GM12873 (cell line): Measurements from ENCODE around the gene RRAS2.

Experiments used
- TF ChIP-seq, protein P1 (sequence below): IDR thresholded peaks from 2 replicates; pipeline ENCODE4 v1.5.1; 2012; ENCODE audit warnings: low read depth, mild to moderate bottlenecking, moderate library complexity, low read length, control low read depth; ENCODE audit not compliant: insufficient read depth; ENCODE audit errors: missing control alignments

RRAS2 gene

DNA sequence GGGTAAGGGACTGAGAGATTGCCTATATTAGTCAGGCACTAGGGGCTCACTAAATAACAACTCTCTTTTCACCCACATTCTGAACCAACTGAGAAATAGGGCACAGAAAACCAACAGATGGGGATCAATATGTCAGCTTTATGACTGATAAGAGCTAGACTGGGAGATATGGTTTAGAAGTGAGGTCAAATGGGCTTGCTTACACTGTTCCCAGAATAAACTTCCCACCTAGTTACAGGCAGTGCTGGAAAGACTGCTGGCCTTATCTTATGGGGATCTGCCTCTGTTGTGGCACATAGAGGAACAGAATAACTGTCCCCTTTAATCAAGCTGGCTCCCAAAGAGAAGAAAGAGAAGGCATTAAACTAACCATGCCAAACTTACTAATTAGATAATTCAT lies 10.6 kb upstream of the RRAS2 start:
- TF ChIP-seq, protein P1, sequence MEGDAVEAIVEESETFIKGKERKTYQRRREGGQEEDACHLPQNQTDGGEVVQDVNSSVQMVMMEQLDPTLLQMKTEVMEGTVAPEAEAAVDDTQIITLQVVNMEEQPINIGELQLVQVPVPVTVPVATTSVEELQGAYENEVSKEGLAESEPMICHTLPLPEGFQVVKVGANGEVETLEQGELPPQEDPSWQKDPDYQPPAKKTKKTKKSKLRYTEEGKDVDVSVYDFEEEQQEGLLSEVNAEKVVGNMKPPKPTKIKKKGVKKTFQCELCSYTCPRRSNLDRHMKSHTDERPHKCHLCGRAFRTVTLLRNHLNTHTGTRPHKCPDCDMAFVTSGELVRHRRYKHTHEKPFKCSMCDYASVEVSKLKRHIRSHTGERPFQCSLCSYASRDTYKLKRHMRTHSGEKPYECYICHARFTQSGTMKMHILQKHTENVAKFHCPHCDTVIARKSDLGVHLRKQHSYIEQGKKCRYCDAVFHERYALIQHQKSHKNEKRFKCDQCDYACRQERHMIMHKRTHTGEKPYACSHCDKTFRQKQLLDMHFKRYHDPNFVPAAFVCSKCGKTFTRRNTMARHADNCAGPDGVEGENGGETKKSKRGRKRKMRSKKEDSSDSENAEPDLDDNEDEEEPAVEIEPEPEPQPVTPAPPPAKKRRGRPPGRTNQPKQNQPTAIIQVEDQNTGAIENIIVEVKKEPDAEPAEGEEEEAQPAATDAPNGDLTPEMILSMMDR = no peak

DNA sequence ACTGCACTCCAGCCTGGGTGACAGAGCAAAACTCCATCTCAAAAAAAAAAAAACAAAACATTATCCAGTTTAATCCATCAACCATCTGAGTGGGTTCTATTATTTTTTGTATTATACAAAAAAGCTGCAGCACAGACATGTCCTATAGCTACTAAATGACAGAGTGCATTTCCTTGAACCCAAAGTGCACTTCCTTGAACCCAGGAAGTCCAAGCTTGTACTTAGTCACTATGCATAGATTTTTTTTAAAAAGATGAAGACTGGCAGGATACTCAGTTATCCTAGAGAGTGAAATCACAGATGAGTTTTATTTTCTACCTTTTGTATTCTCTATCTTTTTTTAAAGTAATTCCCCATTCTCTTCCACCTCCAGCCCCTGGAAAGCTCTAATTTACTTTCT lies 8.0 kb upstream of the RRAS2 start:
- TF ChIP-seq, protein P1 = no peak

DNA sequence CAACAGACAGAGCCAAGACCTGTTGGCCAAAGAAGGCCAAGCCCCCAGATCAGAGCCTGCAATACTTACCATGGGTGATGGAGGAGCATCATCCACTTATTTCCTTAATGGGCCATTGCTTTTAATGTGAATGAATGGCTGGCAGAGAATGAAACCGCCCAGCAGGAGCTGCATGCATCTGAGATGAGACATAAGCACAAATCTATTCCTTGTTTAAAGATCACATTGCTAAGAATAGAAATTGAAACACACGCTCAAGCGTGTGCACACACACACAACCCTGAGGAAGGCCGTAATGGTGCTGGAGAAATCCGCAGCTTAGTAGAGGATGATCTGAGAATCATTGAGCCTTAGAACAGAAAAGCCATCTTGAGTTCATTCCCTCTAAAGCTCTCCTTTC lies 5.3 kb upstream of the RRAS2 start:
- TF ChIP-seq, protein P1 = no peak

DNA sequence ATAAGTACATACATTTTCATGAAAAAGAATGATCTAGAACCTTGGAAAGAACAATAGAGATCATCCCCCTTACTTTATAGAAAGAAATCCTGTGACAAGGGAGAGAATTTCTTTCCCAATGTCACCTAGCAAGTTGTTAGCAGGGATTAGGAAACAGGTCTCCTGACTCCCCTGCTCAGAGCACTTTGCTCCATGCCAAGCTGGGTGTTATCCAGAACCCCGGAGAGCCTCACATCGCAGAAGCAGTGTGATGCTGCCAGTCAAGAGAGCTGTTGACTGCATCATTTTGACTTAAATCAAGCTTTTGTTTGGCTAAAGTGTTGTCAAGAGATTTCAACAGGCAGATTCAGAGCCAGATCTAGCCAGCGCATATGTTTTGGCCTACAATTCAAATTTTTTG lies 3.6 kb upstream of the RRAS2 start:
- TF ChIP-seq, protein P1 = no peak

DNA sequence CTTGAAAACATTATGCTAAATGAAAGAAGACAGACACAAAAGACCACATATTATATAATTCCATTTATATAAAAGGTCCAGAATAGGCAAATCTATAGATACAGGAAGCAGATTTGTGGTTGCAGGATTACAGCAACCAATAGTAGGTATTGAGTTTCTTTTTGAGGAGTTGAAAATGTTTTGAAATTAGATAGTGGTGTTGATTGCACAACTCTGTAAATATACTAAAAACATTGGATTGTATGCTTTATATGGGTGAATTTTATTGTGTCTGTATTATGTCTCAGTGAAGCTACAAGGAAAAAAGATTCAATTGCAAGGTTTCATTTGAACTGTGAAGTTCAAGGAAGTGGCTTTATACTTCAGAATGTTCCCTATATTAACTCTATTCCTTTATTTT lies 3.0 kb upstream of the RRAS2 start:
- TF ChIP-seq, protein P1 = no peak

DNA sequence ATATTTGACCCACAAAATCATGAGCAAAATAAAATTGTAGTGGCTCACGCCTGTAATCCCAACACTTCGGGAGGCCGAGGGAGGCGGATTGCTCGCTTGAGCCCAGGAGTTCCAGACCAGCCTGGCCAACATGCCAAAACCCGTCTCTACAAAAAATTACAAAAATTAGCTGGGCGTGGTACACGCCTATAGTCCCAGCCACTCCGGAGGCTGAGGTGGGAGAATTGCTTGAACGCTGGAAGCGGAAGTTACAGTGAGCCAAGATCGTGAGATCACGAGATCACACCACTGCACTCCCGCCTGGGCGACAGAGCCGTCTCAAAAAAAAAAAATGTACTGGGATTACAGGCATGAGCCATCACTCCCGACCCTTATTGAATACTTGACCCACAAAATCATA lies 2.0 kb upstream of the RRAS2 start:
- TF ChIP-seq, protein P1 = no peak

DNA sequence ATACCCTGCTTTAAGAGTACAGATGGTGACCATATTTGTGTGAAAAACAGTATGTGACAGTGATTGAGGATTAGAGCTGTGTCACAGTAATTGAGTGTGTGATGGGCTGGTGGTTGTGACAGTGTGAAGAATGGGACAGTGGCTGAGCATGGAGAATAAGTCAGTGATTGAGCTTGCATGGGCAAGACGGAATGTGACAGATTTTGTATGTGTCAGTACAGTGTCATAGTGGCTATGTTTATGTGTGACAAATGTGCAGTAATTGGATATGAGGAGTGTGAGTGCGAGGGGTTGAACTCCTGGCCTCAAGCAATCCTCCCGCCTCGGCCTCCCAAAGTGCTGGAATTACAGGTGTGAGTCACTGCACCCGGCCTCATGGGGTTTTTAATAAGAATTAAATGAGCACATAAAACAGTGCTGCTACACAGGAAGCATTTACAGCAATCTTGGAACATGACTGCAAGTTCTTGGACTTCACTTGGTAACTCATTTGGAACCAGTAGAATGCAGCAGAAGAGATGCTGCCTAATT lies 583 bp upstream of the RRAS2 start:
- TF ChIP-seq, protein P1 = no peak
